Ascending aorta (tissue), 2 donors: ENCODE measurements around the gene CRTAC1. TPM values are rescaled to one million over a fixed set of nuclear protein-coding genes. Genes with fewer than 3 reads are reported as not detected.

Experiments used
- DNase-seq, 2 donors: peaks; one replicate each; pipeline ENCODE4 v3.0.0-alpha.2; 2019; ENCODE audit warnings: low spot score in 2 of 2
- H3K27ac ChIP-seq, 2 donors: fragments of 200-600 bp; sonication (generic); one replicate each; pipeline ENCODE4 v1.5.1; 2016 to 2017; ENCODE audit warnings: mild to moderate bottlenecking in 1 of 2
- H3K27me3 ChIP-seq: fragments of 200-600 bp; sonication (generic); one replicate; pipeline ENCODE4 v1.5.1; 2017
- H3K36me3 ChIP-seq, 2 donors: fragments of 200-600 bp; sonication (generic); one replicate each; pipeline ENCODE4 v1.5.1; 2016
- H3K4me1 ChIP-seq, 2 donors: fragments of 200-600 bp; sonication (generic); one replicate each; pipeline ENCODE4 v1.5.1; 2016 to 2017; ENCODE audit warnings: mild to moderate bottlenecking in 1 of 2
- H3K4me3 ChIP-seq, 2 donors: fragments of 200-600 bp; sonication (generic); one replicate each; pipeline ENCODE4 v1.5.1; 2016 to 2017; ENCODE audit warnings: mild to moderate bottlenecking in 1 of 2
- H3K9me3 ChIP-seq, 2 donors: fragments of 200-600 bp; sonication (generic); one replicate each; pipeline ENCODE4 v1.5.1; 2016
- intact Hi-C: fragments of 100-400 bp; cut with DNase I; formaldehyde crosslinking; loops from one replicate; pipeline ENCODE4 v1.15.1; 2023
- total RNA-seq: library from RNA; depleted of rRNA; stranded (reverse); fragments of >200 nt; gene quantifications from one replicate; pipeline ENCODE4 v1.1.0, GENCODE V29; 2016
- TF ChIP-seq, protein P1 (sequence below), 3 experiments: fragments of 200-600 bp in 2 of 3; fragments of 450-650 bp in 1 of 3; sonication (generic) in 2 of 3; IDR thresholded peaks; one replicate each; pipeline ENCODE4 v1.5.1; 2016 to 2019; ENCODE audit warnings: antibody characterized with exemption in 3 of 3, mild to moderate bottlenecking in 1 of 3, moderate library complexity in 1 of 3

Gene CRTAC1
- total RNA-seq, 1 donor from 2014 or later, result 25.2 TPM

DNA sequence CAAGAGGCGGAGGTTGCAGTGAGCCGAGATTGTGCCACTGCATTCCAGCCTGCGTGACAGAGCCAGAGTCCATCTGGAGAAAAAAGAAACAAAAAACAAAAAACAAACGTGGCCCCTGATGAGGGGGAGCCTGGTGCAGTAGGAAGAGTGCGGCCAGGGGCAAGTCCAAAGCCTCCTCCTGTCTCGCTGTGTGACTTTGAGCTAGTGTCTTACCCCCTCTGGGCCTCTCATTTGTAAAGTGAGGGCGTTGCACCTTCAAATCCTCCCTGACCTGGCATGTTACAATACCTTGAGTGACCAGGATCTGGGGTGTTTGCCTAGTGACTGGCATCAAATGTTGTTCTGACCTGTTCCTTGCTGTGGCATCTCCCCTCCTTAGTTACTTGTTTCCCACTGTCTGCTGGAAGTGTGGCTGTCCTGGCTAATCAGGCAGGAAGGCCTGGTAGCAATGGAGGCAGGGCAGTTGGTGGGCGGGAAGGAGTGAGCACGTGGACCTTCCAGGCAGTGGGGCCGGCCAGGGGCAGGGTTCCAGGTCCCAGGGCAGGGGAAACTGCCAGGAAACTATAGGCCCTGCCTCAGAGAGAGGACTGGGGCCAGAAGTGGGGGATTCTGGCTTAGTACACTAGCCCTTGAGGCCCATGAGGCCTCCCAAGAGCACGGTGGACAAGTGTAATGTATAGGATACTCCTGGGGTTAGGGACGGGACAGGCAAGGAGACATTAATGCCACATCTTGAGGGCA lies 205.2 kb downstream of the CRTAC1 start:
- H3K27me3 ChIP-seq, result no peaks in the 10 kb centered on the region
- peaks cover 8 to 11% of the 10 kb centered on the region in 2 donors for H3K4me1 ChIP-seq
- TF ChIP-seq, protein P1, sequence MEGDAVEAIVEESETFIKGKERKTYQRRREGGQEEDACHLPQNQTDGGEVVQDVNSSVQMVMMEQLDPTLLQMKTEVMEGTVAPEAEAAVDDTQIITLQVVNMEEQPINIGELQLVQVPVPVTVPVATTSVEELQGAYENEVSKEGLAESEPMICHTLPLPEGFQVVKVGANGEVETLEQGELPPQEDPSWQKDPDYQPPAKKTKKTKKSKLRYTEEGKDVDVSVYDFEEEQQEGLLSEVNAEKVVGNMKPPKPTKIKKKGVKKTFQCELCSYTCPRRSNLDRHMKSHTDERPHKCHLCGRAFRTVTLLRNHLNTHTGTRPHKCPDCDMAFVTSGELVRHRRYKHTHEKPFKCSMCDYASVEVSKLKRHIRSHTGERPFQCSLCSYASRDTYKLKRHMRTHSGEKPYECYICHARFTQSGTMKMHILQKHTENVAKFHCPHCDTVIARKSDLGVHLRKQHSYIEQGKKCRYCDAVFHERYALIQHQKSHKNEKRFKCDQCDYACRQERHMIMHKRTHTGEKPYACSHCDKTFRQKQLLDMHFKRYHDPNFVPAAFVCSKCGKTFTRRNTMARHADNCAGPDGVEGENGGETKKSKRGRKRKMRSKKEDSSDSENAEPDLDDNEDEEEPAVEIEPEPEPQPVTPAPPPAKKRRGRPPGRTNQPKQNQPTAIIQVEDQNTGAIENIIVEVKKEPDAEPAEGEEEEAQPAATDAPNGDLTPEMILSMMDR (IDR thresholded peaks at IDR 0.05), result no peak

DNA sequence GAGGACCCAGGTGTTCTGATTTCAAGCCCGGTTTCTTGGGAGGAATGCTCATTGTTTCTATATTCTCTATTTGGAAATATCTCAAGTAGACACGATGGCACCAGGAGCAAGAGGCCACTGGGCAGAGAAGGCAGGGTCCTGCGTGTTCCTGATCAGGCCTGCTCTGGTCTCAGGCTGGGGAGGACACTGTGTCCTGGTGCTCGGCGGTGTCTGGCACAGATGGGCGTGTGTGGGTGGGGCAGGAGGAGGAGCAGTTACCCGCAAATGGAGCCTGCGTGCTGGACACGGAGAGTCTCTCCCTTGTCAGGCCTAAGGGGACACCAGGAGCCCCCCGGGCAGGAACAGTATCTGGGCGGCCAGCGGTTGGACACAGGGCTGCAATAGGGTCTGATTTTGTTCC lies 206.7 kb downstream of the CRTAC1 start:
- no peaks in the 10 kb centered on the region for H3K9me3 ChIP-seq
- DNase-seq, result no peak
- H3K36me3 ChIP-seq, result no peaks in the 10 kb centered on the region
- H3K27ac ChIP-seq, result no peak overlapping the region
- intact Hi-C loops, result no loop called here
- H3K27me3 ChIP-seq, result no peaks in the 10 kb centered on the region
- H3K4me3 ChIP-seq, result no peak overlapping the region
- H3K4me1 ChIP-seq, result peaks cover 8 to 11% of the 10 kb centered on the region in 2 donors
- TF ChIP-seq, protein P1 (IDR thresholded peaks at IDR 0.05), result no peak

More for the DNA sequence above, 205.2 kb downstream of the CRTAC1 start:
- Histone ChIP-seq H3K9me3 (no peaks in the 10 kb centered on the region), H3K36me3 (no peaks in the 10 kb centered on the region), H3K27ac (no peak overlapping the region), H3K4me3 (no peak overlapping the region)
- intact Hi-C loops, result no loop called here
- DNase-seq, result no peak

DNA sequence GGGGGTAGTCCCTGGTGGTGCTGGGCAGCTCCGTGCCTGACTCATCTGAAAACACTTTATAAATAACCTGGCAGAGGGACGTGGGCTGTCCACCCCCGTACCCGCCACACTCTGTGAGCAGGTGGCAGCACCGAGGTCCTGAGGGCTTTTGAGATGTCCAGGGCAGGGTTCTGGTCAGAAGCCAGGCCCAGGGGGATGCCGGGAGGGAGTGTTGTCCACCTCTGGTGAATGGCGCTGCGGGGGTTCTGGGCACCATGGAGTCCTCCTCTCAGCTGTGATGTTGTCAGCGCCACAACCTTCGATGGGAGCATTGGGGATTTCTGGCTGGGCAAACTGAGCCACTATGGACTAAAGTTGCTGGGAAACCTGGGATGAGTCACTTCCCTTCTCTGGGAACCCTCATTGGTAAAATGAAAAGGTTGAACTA lies 208.1 kb downstream of the CRTAC1 start:
- TF ChIP-seq, protein P1 (IDR thresholded peaks at IDR 0.05), result no peak
- H3K4me3 ChIP-seq, result no peak overlapping the region
- intact Hi-C loops, result no loop called here
- H3K4me1 ChIP-seq, result no peaks in the 10 kb centered on the region
- H3K27ac ChIP-seq, result no peak overlapping the region
- H3K36me3 ChIP-seq, result no peaks in the 10 kb centered on the region
- no peaks in the 10 kb centered on the region for H3K27me3 ChIP-seq
- DNase-seq, result no peak
- no peaks in the 10 kb centered on the region for H3K9me3 ChIP-seq

DNA sequence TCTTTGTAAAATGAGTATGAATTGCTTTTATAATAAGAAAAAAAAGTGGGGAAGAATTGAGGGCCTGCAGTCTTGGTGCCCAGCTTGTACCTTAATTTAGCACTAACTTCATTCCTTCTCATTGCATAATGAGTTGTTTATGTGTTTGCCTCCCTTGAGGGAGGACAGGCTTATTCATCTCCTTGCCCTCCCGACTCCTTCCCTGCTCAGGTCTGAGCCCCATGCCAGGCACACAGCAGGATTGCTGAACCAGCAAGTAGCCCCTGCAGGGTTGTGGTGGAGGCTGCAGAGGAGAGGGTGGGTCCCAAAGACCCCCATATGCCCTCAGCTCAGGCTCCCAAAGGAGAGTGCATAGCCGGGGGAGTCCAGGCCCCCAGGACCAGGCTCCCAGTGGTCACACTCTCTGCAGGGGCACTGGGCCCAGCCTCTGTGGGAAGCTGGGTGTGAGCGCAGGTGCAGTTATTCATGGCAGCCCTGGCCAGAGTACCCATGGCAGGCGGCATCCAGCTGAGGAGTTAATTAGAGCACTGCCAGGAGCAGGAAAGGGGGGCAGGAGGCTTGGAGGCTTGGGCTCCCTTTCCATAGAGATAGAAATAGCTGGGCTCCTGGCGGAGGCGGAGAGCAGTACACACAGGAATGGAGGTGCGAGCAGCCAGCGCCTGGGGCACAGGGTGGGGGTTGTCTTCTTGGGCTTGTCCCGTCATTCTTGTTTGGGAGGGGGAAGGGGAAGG lies 208.9 kb downstream of the CRTAC1 start:
- TF ChIP-seq, protein P1 (IDR thresholded peaks at IDR 0.05), result no peak
- Histone ChIP-seq H3K4me1 (no peaks in the 10 kb centered on the region), H3K9me3 (no peaks in the 10 kb centered on the region), H3K27me3 (no peaks in the 10 kb centered on the region), H3K27ac (no peak overlapping the region), H3K4me3 (no peak overlapping the region), H3K36me3 (no peaks in the 10 kb centered on the region)
- DNase-seq, result no peak
- intact Hi-C loops, result no loop called here

DNA sequence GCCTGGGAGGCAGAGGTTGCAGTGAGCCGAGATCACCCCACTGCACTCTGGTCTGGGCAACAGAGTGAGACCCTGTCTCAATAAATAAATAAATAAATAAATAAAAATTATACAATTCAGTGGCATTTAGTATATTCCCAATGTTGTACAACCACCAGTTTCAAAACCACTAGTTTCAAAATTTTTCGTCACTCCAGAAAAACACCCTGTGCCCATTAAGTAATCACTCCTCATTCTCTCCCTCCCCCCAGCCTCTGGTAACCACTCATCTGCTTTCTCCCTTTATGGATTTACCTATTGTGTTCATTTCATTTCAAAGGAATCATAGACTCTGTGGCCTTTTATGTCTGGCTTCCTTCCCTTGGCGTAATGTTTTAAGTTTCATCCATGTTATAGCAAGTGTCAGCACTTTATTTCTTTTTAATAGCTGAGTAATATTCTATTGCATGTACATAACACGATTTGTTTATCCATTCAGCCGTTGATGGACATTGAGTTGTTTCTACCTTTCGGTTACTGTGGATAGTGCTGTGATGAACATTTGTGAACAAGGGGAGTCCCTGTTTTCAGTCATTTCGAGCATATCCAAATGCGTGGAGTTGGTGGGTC lies 210.2 kb downstream of the CRTAC1 start:
- no peak for DNase-seq
- Histone ChIP-seq H3K36me3 (no peaks in the 10 kb centered on the region), H3K9me3 (no peaks in the 10 kb centered on the region), H3K4me1 (no peaks in the 10 kb centered on the region), H3K4me3 (no peak overlapping the region), H3K27ac (no peak overlapping the region), H3K27me3 (no peaks in the 10 kb centered on the region)
- intact Hi-C loops, result no loop called here
- TF ChIP-seq, protein P1 (IDR thresholded peaks at IDR 0.05), result no peak
